ENCODE measurements around the gene GDAP2.

GDAP2 gene

GRCh38 chr1:117826119-117826518 is 103.3 kb downstream of the GDAP2 start:
- Histone ChIP-seq H3K4me2 (ENCODE audit: low read length) (no peak overlapping the region), H3F3A (ENCODE audit: insufficient read depth, low read length) (no peaks in the 10 kb centered on the region), H3K36me3 (ENCODE audit: insufficient read depth, low read length) (no peaks in the 10 kb centered on the region), H3K9ac (ENCODE audit: low read length) (no peak overlapping the region), H3K4me1 (ENCODE audit: insufficient read depth, low read length, severe bottlenecking) (no peaks in the 10 kb centered on the region), H3K9me2 (ENCODE audit: low read depth, low read length) (no peaks in the 10 kb centered on the region), H2AFZ (ENCODE audit: low read length) (no peak overlapping the region), H3K4me3 (ENCODE audit: low read depth, low read length, poor library complexity, severe bottlenecking) (no peak overlapping the region), H3K9me3 (ENCODE audit: low read length) (peaks cover 10% of the 10 kb centered on the region), H3K79me2 (ENCODE audit: insufficient read depth, low read length) (no peaks in the 10 kb centered on the region), H4K20me1 (ENCODE audit: insufficient read depth, low read length) (no peaks in the 10 kb centered on the region), H3K27me3 (ENCODE audit: insufficient read depth, low read length) (no peaks in the 10 kb centered on the region; the same call in 1 of the 2 replicates), H3K27ac (ENCODE audit: low read depth, low read length, poor library complexity, severe bottlenecking) (no peak overlapping the region)
- TF ChIP-seq CTCF (IDR thresholded peaks at IDR 0.05; ENCODE audit: low read length) (no peak), EZH2 (IDR thresholded peaks at IDR 0.05; ENCODE audit: borderline replicate concordance, low read length) (no peak)

GRCh38 chr1:117825414-117825813 is 104.0 kb downstream of the GDAP2 start:
- Histone ChIP-seq H3K36me3 (ENCODE audit: insufficient read depth, low read length) (no peaks in the 10 kb centered on the region), H3K27me3 (ENCODE audit: insufficient read depth, low read length) (no peaks in the 10 kb centered on the region; the same call in 1 of the 2 replicates), H3K79me2 (ENCODE audit: insufficient read depth, low read length) (no peaks in the 10 kb centered on the region), H3K9me2 (ENCODE audit: low read depth, low read length) (no peaks in the 10 kb centered on the region), H3K9ac (ENCODE audit: low read length) (no peak overlapping the region), H3K4me1 (ENCODE audit: insufficient read depth, low read length, severe bottlenecking) (no peaks in the 10 kb centered on the region), H4K20me1 (ENCODE audit: insufficient read depth, low read length) (no peaks in the 10 kb centered on the region), H3K27ac (ENCODE audit: low read depth, low read length, poor library complexity, severe bottlenecking) (no peak overlapping the region), H3K4me2 (ENCODE audit: low read length) (no peak overlapping the region), H3F3A (ENCODE audit: insufficient read depth, low read length) (no peaks in the 10 kb centered on the region), H3K4me3 (ENCODE audit: low read depth, low read length, poor library complexity, severe bottlenecking) (no peak overlapping the region), H2AFZ (ENCODE audit: low read length) (no peak overlapping the region), H3K9me3 (ENCODE audit: low read length) (peaks cover 10% of the 10 kb centered on the region)
- no peak for TF ChIP-seq EZH2 (IDR thresholded peaks at IDR 0.05; ENCODE audit: borderline replicate concordance, low read length)
- no peak for TF ChIP-seq CTCF (IDR thresholded peaks at IDR 0.05; ENCODE audit: low read length)

GRCh38 chr1:117824616-117825015 is 104.8 kb downstream of the GDAP2 start:
- H2AFZ ChIP-seq (ENCODE audit: low read length) = no peak overlapping the region
- H3K79me2 ChIP-seq (ENCODE audit: insufficient read depth, low read length) = no peaks in the 10 kb centered on the region
- H3F3A ChIP-seq (ENCODE audit: insufficient read depth, low read length) = no peaks in the 10 kb centered on the region
- no peak for TF ChIP-seq EZH2 (IDR thresholded peaks at IDR 0.05; ENCODE audit: borderline replicate concordance, low read length)
- TF ChIP-seq CTCF (IDR thresholded peaks at IDR 0.05; ENCODE audit: low read length) = no peak
- H3K4me3 ChIP-seq (ENCODE audit: low read depth, low read length, poor library complexity, severe bottlenecking) = no peak overlapping the region
- H3K27ac ChIP-seq (ENCODE audit: low read depth, low read length, poor library complexity, severe bottlenecking) = no peak overlapping the region
- H3K27me3 ChIP-seq (ENCODE audit: insufficient read depth, low read length) = no peaks in the 10 kb centered on the region; the same call in 1 of the 2 replicates
- no peaks in the 10 kb centered on the region for H4K20me1 ChIP-seq (ENCODE audit: insufficient read depth, low read length)
- no peaks in the 10 kb centered on the region for H3K9me2 ChIP-seq (ENCODE audit: low read depth, low read length)
- H3K9ac ChIP-seq (ENCODE audit: low read length) = no peak overlapping the region
- H3K9me3 ChIP-seq (ENCODE audit: low read length) = peaks cover 10% of the 10 kb centered on the region
- H3K4me1 ChIP-seq (ENCODE audit: insufficient read depth, low read length, severe bottlenecking) = no peaks in the 10 kb centered on the region
- H3K36me3 ChIP-seq (ENCODE audit: insufficient read depth, low read length) = no peaks in the 10 kb centered on the region
- H3K4me2 ChIP-seq (ENCODE audit: low read length) = no peak overlapping the region
